WTC11 (cell line): ENCODE data around the gene TMEM135.

Experiments used
- ELF4 ChIP-seq: sonication (generic); formaldehyde crosslinking; IDR thresholded peaks from 2 replicates; pipeline ENCODE4 v1.8.1; 2022; ENCODE audit warnings: low read depth, mild to moderate bottlenecking, moderate library complexity, missing genetic modification reagents
- ERG ChIP-seq: fragments of 250-450 bp; sonication (Bioruptor Pico); IDR thresholded peaks from 2 replicates; pipeline ENCODE4 v1.8.0; 2021; ENCODE audit warnings: mild to moderate bottlenecking

DNA sequence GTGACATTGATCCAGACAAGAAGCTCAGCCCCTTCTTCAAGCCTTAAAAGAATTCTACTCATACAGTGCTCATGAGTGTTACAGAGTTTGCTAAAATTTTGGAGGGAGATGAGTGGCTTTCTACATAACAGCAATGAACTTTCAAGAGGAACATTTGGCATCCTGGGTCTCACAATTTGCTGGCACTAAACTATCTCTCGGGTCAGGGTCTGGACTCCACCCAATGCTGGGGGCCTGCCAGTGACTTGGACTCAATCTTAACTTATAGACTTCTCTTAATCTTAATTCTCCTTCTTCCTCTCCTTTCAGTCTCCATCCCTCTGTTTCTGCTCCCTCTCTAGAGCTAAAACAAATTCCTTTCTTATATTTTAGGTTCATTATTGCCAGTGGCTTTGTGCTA is 317.9 kb downstream of the TMEM135 start:
- TF ChIP-seq ERG (no peak), ELF4 (CRISPR knock-in tag) (no peak)
